GM21786 (cell line): Measurements from ENCODE around the gene EML2.
A peak's percentile ranks its signal among the peaks of the same experiment; 100 is the strongest.
"Not testable (repeated sequence)": the region's sequence is repeated elsewhere in the genome, so short reads cannot be mapped to it uniquely, and the experiment has no call there.

Experiments
- ATAC-seq: cut with Tn5 transposase; IDR thresholded peaks from one replicate; pipeline ENCODE4 v1.9.1; 2021; ENCODE audit not compliant: unreplicated experiment

EML2 gene

GRCh38 chr19:45653634-45654033 is 14.4 kb upstream of the EML2 start:
- ATAC-seq = no peak

GRCh38 chr19:45650722-45651121 is 11.5 kb upstream of the EML2 start:
- no peak for ATAC-seq

GRCh38 chr19:45646345-45646698 is 7.1 kb upstream of the EML2 start:
- no peak for ATAC-seq

- ATAC-seq = no peak
Measured at GRCh38 chr19:45645631-45646344, 6.6 kb upstream of the EML2 start.

- no peak for ATAC-seq
Measured at GRCh38 chr19:45645068-45645630, 6.0 kb upstream of the EML2 start.

GRCh38 chr19:45643927-45644771 is 5.0 kb upstream of the EML2 start:
- no peak for ATAC-seq

GRCh38 chr19:45643024-45643926 is 4.1 kb upstream of the EML2 start:
- no peak for ATAC-seq

- ATAC-seq = peak; percentile 35
Measured at GRCh38 chr19:45641274-45642105, 2.3 kb upstream of the EML2 start.

- no peak for ATAC-seq
Measured at GRCh38 chr19:45640849-45641273, 1.7 kb upstream of the EML2 start.

- no peak for ATAC-seq
Measured at GRCh38 chr19:45637890-45638667, 1.1 kb downstream of the EML2 start.

- no peak for ATAC-seq
Measured at GRCh38 chr19:45636902-45637301, 2.3 kb downstream of the EML2 start.

GRCh38 chr19:45636275-45636674 is 2.9 kb downstream of the EML2 start:
- ATAC-seq = no peak

GRCh38 chr19:45632468-45633196 is 6.6 kb downstream of the EML2 start:
- no peak for ATAC-seq

GRCh38 chr19:45630463-45630862 is 8.7 kb downstream of the EML2 start:
- ATAC-seq = no peak

GRCh38 chr19:45629704-45630103 is 9.5 kb downstream of the EML2 start:
- no peak for ATAC-seq

- not testable (repeated sequence) for ATAC-seq
Measured at GRCh38 chr19:45628219-45628618, 11.0 kb downstream of the EML2 start.

GRCh38 chr19:45623984-45624383 is 15.2 kb downstream of the EML2 start:
- ATAC-seq = no peak

GRCh38 chr19:45621976-45622503 is 17.2 kb downstream of the EML2 start:
- no peak for ATAC-seq
